HepG2 (cell line): ENCODE results near the gene RAB15. TPM values are rescaled to one million over a fixed set of nuclear protein-coding genes. Genes with fewer than 3 reads are reported as not detected.
A peak's percentile ranks its signal among the peaks of the same experiment; 100 is the strongest.

ENCODE experiments used
- ATAC-seq: fragments of 200-7000 bp; cut with Tn5 transposase; 3 replicates; pipeline ENCODE4 v1.9.1; 2020; ENCODE audit warnings: mild to moderate bottlenecking, moderate library complexity
- BruUV-seq: library from RNA; stranded (reverse); fragments of 400-500 nt; replicated peaks from 2 replicates; lab custom pipeline; 2021; lab: Mats Ljungman, UMichigan
- CTCF ChIA-PET: fragments of 300-600 bp; formaldehyde crosslinking; extraction: SDS; loops from one replicate; lab custom pipeline; 2021; ENCODE audit warnings: low total read pairs, inconsistent platforms, low intra/inter-chr PET ratio; lab: Yijun Ruan, JAX
- POLR2A ChIA-PET: fragments of 350-600 bp; sonication (Branson Sonifier 250); formaldehyde crosslinking; loops from one replicate; lab custom pipeline; 2020; ENCODE audit warnings: antibody characterized with exemption, inconsistent platforms; lab: Yijun Ruan, JAX
- DNase-seq: peaks from one replicate; pipeline ENCODE4 v3.0.0-alpha.2; 2015; ENCODE audit warnings: low spot score
- FAIRE-seq: peaks from 3 replicates; lab custom pipeline; 2011; peaks lifted over from hg19 to GRCh38; lab: Jason Lieb, UNC
- H2AFZ ChIP-seq: one replicate; pipeline ENCODE4 v1.6.1; 2011; ENCODE audit warnings: low read length, inconsistent platforms
- H3K27ac ChIP-seq: fragments of 300-600 bp; 3 replicates; pipeline ENCODE4 v1.8.0; 2011; ENCODE audit warnings: mixed run types, mild to moderate bottlenecking, mixed read lengths, low read length, inconsistent platforms; ENCODE audit not compliant: insufficient read depth; ENCODE audit errors: extremely low read length
- H3K27me3 ChIP-seq, 2 experiments: fragments of 200-600 bp in 1 of 2; 2 replicates in 1 of 2; 3 replicates in 1 of 2; pipeline versions ENCODE4 v1.6.0 to v1.8.0; 2011; ENCODE audit warnings: low read length in 2 of 2, mild to moderate bottlenecking in 2 of 2, moderate library complexity in 2 of 2, inconsistent platforms in 1 of 2; ENCODE audit not compliant: insufficient read depth in 2 of 2, control insufficient read depth in 1 of 2
- H3K36me3 ChIP-seq, 2 experiments: fragments of 200-600 bp in 1 of 2; replicated peaks in 1 of 2; 2 replicates in 1 of 2; 3 replicates in 1 of 2; pipeline versions ENCODE4 v1.5.1 to v1.8.0; 2011; ENCODE audit warnings: low read length in 2 of 2, inconsistent platforms in 1 of 2; ENCODE audit not compliant: insufficient read depth in 2 of 2, control insufficient read depth in 1 of 2
- H3K4me1 ChIP-seq: 2 replicates; pipeline ENCODE4 v1.5.1; 2012; ENCODE audit warnings: low read length, inconsistent platforms; ENCODE audit not compliant: insufficient read depth
- H3K4me2 ChIP-seq: 2 replicates; pipeline ENCODE4 v1.6.0; 2011; ENCODE audit warnings: low read depth, low read length, inconsistent platforms
- H3K4me3 ChIP-seq, 3 experiments: fragments of 200-600 bp in 1 of 3; sonication (generic), shearing (Covaris generic) in 1 of 3; replicated peaks in 1 of 3; 2 replicates each; pipeline ENCODE4 v1.5.1; 2011 to 2016; ENCODE audit warnings: low read length in 3 of 3, inconsistent platforms in 2 of 3, low read depth in 2 of 3, mild to moderate bottlenecking in 2 of 3, control low read depth in 1 of 3, mixed read lengths in 1 of 3; ENCODE audit not compliant: insufficient read depth in 1 of 3
- H3K79me2 ChIP-seq: one replicate; pipeline ENCODE4 v1.6.1; 2011; ENCODE audit warnings: low read length, inconsistent platforms; ENCODE audit not compliant: insufficient read depth
- H3K9ac ChIP-seq: 2 replicates; pipeline ENCODE4 v1.6.0; 2011; ENCODE audit warnings: mild to moderate bottlenecking, low read depth, low read length, inconsistent platforms; ENCODE audit not compliant: insufficient read depth
- H3K9me3 ChIP-seq: 2 replicates; pipeline ENCODE4 v1.5.1; 2012; ENCODE audit warnings: mild to moderate bottlenecking, low read length
- H4K20me1 ChIP-seq: 2 replicates; pipeline ENCODE4 v1.6.0; 2011; ENCODE audit warnings: inconsistent platforms, mild to moderate bottlenecking, low read length, moderate library complexity; ENCODE audit not compliant: insufficient read depth
- FOXO4 ChIP-seq: sonication (generic); formaldehyde crosslinking; conservative IDR thresholded peaks from 2 replicates; pipeline ENCODE4 v1.8.1; 2023; ENCODE audit warnings: missing genetic modification reagents
- HMGXB4 ChIP-seq, 2 experiments: sonication (generic) in 1 of 2; formaldehyde crosslinking in 1 of 2; IDR thresholded peaks; 2 replicates each; pipeline versions ENCODE4 v1.4.0 to v1.6.1; 2018 to 2020; ENCODE audit warnings: missing genetic modification reagents in 2 of 2, borderline replicate concordance in 1 of 2, low read depth in 1 of 2, mild to moderate bottlenecking in 1 of 2, missing biosample characterization in 1 of 2
- SRY ChIP-seq: sonication (generic); formaldehyde crosslinking; IDR thresholded peaks from 2 replicates; pipeline ENCODE4 v1.8.0; 2022; ENCODE audit warnings: mild to moderate bottlenecking, missing genetic modification reagents
- TAF1 ChIP-seq: sonication (generic); formaldehyde crosslinking; IDR thresholded peaks from 2 replicates; pipeline ENCODE4 v1.4.0; 2020; ENCODE audit warnings: missing genetic modification reagents
- ZNF652 ChIP-seq: IDR thresholded peaks from 2 replicates; pipeline ENCODE4 v1.6.1; 2016; ENCODE audit warnings: low read depth, borderline replicate concordance
- ZNF710 ChIP-seq: sonication (generic); formaldehyde crosslinking; IDR thresholded peaks from 2 replicates; pipeline ENCODE4 v1.5.0; 2020; ENCODE audit warnings: mild to moderate bottlenecking, missing genetic modification reagents, borderline replicate concordance
- ZNF770 ChIP-seq: sonication (generic); formaldehyde crosslinking; IDR thresholded peaks from 2 replicates; pipeline ENCODE4 v1.5.0; 2020; ENCODE audit warnings: mild to moderate bottlenecking, missing genetic modification reagents
- ZNF781 ChIP-seq: sonication (generic); formaldehyde crosslinking; IDR thresholded peaks from 2 replicates; pipeline ENCODE4 v1.5.1; 2020; ENCODE audit warnings: borderline replicate concordance, mild to moderate bottlenecking, missing genetic modification reagents; ENCODE audit errors: not compliant biosample characterization
- ZNF792 ChIP-seq: IDR thresholded peaks from 2 replicates; pipeline ENCODE4 v1.6.1; 2016
- ZNF800 ChIP-seq: sonication (generic); formaldehyde crosslinking; IDR thresholded peaks from 2 replicates; pipeline ENCODE4 v1.4.0; 2020; ENCODE audit warnings: missing genetic modification reagents
- WGBS: methylation state at CpG from one replicate; pipeline ENCODE4 v1.1.6; 2017; ENCODE audit warnings: low lambda C conversion rate; 5-methylcytosine and 5-hydroxymethylcytosine counted together
- in situ Hi-C: cut with HindIII; loops from 2 replicates; pipeline ENCODE4 v1.10.0; 2017; ENCODE audit warnings: low pct_unique_long_range_greater_than_20kb; ENCODE audit not compliant: extremely low pct_ligation_motif_present
- intact Hi-C: fragments of 100-400 bp; cut with micrococcal nuclease; formaldehyde crosslinking; loops from one replicate; pipeline ENCODE4 v1.10.0; 2022; ENCODE audit not compliant: unreplicated experiment
- polyA plus RNA-seq, 8 experiments: library from polyadenylated mRNA; depleted of rRNA in 3 of 8; stranded (reverse) in 7 of 8; unstranded in 1 of 8; fragments of >200 nt; fragmentation: Illumina TruSeq in 4 of 8; extraction: Trizol in 4 of 8; gene quantifications; 2 replicates each; pipeline versions ENCODE4 v1.2.1 to v1.2.3, GENCODE V29; 2011 to 2016; ENCODE audit warnings: low read depth in 4 of 8, missing spikeins in 1 of 8, mixed read lengths in 1 of 8; ENCODE audit not compliant: insufficient read depth in 1 of 8
- total RNA-seq, 5 experiments: library from RNA; depleted of rRNA; stranded (reverse); fragments of >200 nt; fragmentation: Illumina TruSeq; extraction: Trizol; gene quantifications; 2 replicates each; pipeline ENCODE4 v1.2.3, GENCODE V29; 2016; ENCODE audit warnings: low read depth in 1 of 5

RAB15 gene
- total and polyA plus RNA-seq, 2 of the 13 experiments (the other 11 are each of a cell fraction or from before 2014, with no cell fraction given): 7.4 to 18.5 TPM

GRCh38 chr14:64915029-64915424 is 57.1 kb downstream of the RAB15 start (continued):
- TF ChIP-seq ZNF770 (CRISPR knock-in tag): peak; percentile 94
- TF ChIP-seq, all 625 proteins: peak for 3

GRCh38 chr14:64914237-64915028 is 57.7 kb downstream of the RAB15 start, which contains the start of gene CHURC1:
CHURC1 (plus strand) TSS chr14:64914455; CDS start chr14:64914496, 41 bp downstream.
- H2AFZ ChIP-seq: peak within 1 kb of the TSS; percentile 96
- FAIRE-seq (peak; percentile 83), DNase-seq (peak; percentile 95), ATAC-seq (peak; percentile 98)
- H3K27me3 ChIP-seq: no peaks in the 10 kb centered on the region; a peak in 1 of 5 replicates
- peak within 1 kb of the TSS; percentile 86 to 97 (median 90) for H3K4me3 ChIP-seq
- CTCF ChIA-PET: no interaction called here
- peak within 1 kb of the TSS; percentile 92 for H3K4me2 ChIP-seq
- POLR2A ChIA-PET: interaction anchor here (0.8 to 2.3 kb wide), 9 partner anchors 10 to 129 kb away, joined by 3 to 14 read pairs (median 7); partner anchors contain the start of genes FNTB and GPX2
- H3K36me3 ChIP-seq: no peaks in the 10 kb centered on the region
- intact Hi-C loops (loop anchor here (1.0 to 2.0 kb wide), 2 partner anchors 24 to 72 kb away; partner anchors contain the start of gene FNTB), in situ Hi-C loops (no loop called here)
- peak within 1 kb of the TSS; percentile 78 for H3K27ac ChIP-seq
- 0% methylated on average over 17 of the region's 49 CpGs for WGBS
- H3K9ac ChIP-seq: peak within 1 kb of the TSS; percentile 94
- no peaks in the 10 kb centered on the region for H3K9me3 ChIP-seq
- peaks cover 29% of the 10 kb centered on the region for H3K79me2 ChIP-seq
- 0 out of 2 replicates have a peak, but pooled peaks cover 3% of the 10 kb centered on the region for H4K20me1 ChIP-seq
- BruUV-seq: no TSS peak
- H3K4me1 ChIP-seq: peaks cover 34% of the 10 kb centered on the region
- TF ChIP-seq ZNF792 (CRISPR knock-in tag): no peak
- peak; percentile 59; the same call in 1 of the 2 replicates for TF ChIP-seq ZNF710
- peak; percentile 78 to 84 for TF ChIP-seq HMGXB4 (CRISPR knock-in tag; IDR thresholded peaks at IDR 0.05; ENCODE audit: borderline replicate concordance in 1 of 2, low read depth in 1 of 2)
- peak; percentile 93 for TF ChIP-seq TAF1
- no peak for TF ChIP-seq ZNF800
- no peak for TF ChIP-seq FOXO4 (CRISPR knock-in tag)
- no peak; the same call in 1 of the 2 replicates for TF ChIP-seq SRY (CRISPR knock-in tag)
- TF ChIP-seq ZNF652: no peak
- TF ChIP-seq ZNF781 (CRISPR knock-in tag): no peak
